HepG2 (cell line): Measurements from ENCODE around the gene CRYAB. TPM values are rescaled to one million over a fixed set of nuclear protein-coding genes. Genes with fewer than 3 reads are reported as not detected.
A peak's percentile ranks its signal among the peaks of the same experiment; 100 is the strongest.

Source experiments
- BORCS8-MEF2B ChIP-seq: sonication (generic); formaldehyde crosslinking; IDR thresholded peaks from 2 replicates; pipeline ENCODE4 v1.8.0; 2022; ENCODE audit warnings: mild to moderate bottlenecking, missing genetic modification reagents
- GFI1 ChIP-seq: sonication (generic); formaldehyde crosslinking; IDR thresholded peaks from 2 replicates; pipeline ENCODE4 v1.5.0; 2020; ENCODE audit warnings: missing genetic modification reagents, mild to moderate bottlenecking, borderline replicate concordance
- HMGA1 ChIP-seq: sonication (generic); formaldehyde crosslinking; conservative IDR thresholded peaks from 2 replicates; pipeline ENCODE4 v1.4.0; 2020; ENCODE audit warnings: missing genetic modification reagents
- JUN ChIP-seq: sonication (generic); formaldehyde crosslinking; IDR thresholded peaks from 2 replicates; pipeline ENCODE4 v1.4.0; 2020; ENCODE audit warnings: mild to moderate bottlenecking, missing genetic modification reagents
- KDM1A ChIP-seq: IDR thresholded peaks from 2 replicates; pipeline ENCODE4 v1.6.1; 2016; ENCODE audit warnings: missing compliant biosample characterization
- MZF1 ChIP-seq: sonication (generic); formaldehyde crosslinking; IDR thresholded peaks from 2 replicates; pipeline ENCODE4 v1.8.1; 2023; ENCODE audit warnings: mild to moderate bottlenecking, missing genetic modification reagents, borderline replicate concordance
- NFRKB ChIP-seq: fragments of 450-650 bp; IDR thresholded peaks from 2 replicates; pipeline ENCODE4 v1.6.1; 2017
- POGZ ChIP-seq: sonication (generic); formaldehyde crosslinking; IDR thresholded peaks from 2 replicates; pipeline ENCODE4 v1.4.0; 2020; ENCODE audit warnings: mild to moderate bottlenecking, missing genetic modification reagents
- POLR2AphosphoS5 ChIP-seq: IDR thresholded peaks from 2 replicates; pipeline ENCODE4 v1.6.1; 2012; ENCODE audit warnings: low read depth, low read length
- RXRA ChIP-seq: sonication (generic); formaldehyde crosslinking; IDR thresholded peaks from 2 replicates; pipeline ENCODE4 v1.5.1; 2020; ENCODE audit warnings: missing genetic modification reagents
- U2AF2 ChIP-seq: fragments of 200-400 bp; formaldehyde crosslinking; IDR thresholded peaks from 2 replicates; pipeline ENCODE4 v1.6.1; 2017; ENCODE audit warnings: low read depth, mild to moderate bottlenecking, low read length
- ZBTB3 ChIP-seq: sonication (generic); formaldehyde crosslinking; IDR thresholded peaks from 2 replicates; pipeline ENCODE4 v1.4.0; 2020; ENCODE audit warnings: low read depth, mild to moderate bottlenecking, moderate library complexity, missing genetic modification reagents, borderline replicate concordance
- ZNF10 ChIP-seq: sonication (generic); formaldehyde crosslinking; IDR thresholded peaks from 2 replicates; pipeline ENCODE4 v1.4.0; 2020; ENCODE audit warnings: mild to moderate bottlenecking, low read depth, missing genetic modification reagents, borderline replicate concordance
- ZNF326 ChIP-seq: sonication (generic); formaldehyde crosslinking; IDR thresholded peaks from 2 replicates; pipeline ENCODE4 v1.4.0; 2020; ENCODE audit warnings: missing genetic modification reagents, borderline replicate concordance
- ZNF556 ChIP-seq: sonication (generic); formaldehyde crosslinking; IDR thresholded peaks from 2 replicates; pipeline ENCODE4 v1.4.0; 2020; ENCODE audit warnings: mild to moderate bottlenecking, missing genetic modification reagents, borderline replicate concordance
- ZNF562 ChIP-seq: sonication (generic); formaldehyde crosslinking; IDR thresholded peaks from 2 replicates; pipeline ENCODE4 v1.8.0; 2022; ENCODE audit warnings: missing genetic modification reagents, borderline replicate concordance
- ZNF660 ChIP-seq: sonication (generic); formaldehyde crosslinking; IDR thresholded peaks from 2 replicates; pipeline ENCODE4 v1.5.1; 2020; ENCODE audit warnings: mild to moderate bottlenecking, low read depth, missing genetic modification reagents, borderline replicate concordance
- ZNF792 ChIP-seq: IDR thresholded peaks from 2 replicates; pipeline ENCODE4 v1.6.1; 2016
- polyA plus RNA-seq, 8 experiments: library from polyadenylated mRNA; depleted of rRNA in 3 of 8; stranded (reverse) in 7 of 8; unstranded in 1 of 8; fragments of >200 nt; fragmentation: Illumina TruSeq in 4 of 8; extraction: Trizol in 4 of 8; gene quantifications; 2 replicates each; pipeline versions ENCODE4 v1.2.1 to v1.2.3, GENCODE V29; 2011 to 2016; ENCODE audit warnings: low read depth in 4 of 8, missing spikeins in 1 of 8, mixed read lengths in 1 of 8; ENCODE audit not compliant: insufficient read depth in 1 of 8
- total RNA-seq, 5 experiments: library from RNA; depleted of rRNA; stranded (reverse); fragments of >200 nt; fragmentation: Illumina TruSeq; extraction: Trizol; gene quantifications; 2 replicates each; pipeline ENCODE4 v1.2.3, GENCODE V29; 2016; ENCODE audit warnings: low read depth in 1 of 5
- TF ChIP-seq, protein P1 (sequence below): IDR thresholded peaks from 2 replicates; pipeline ENCODE4 v1.6.1; 2016; ENCODE audit warnings: low read depth
- TF ChIP-seq, protein P2 (sequence below): sonication (generic); formaldehyde crosslinking; IDR thresholded peaks from 2 replicates; pipeline ENCODE4 v1.8.1; 2023; ENCODE audit warnings: mild to moderate bottlenecking, missing genetic modification reagents, borderline replicate concordance
- TF ChIP-seq, protein P3 (sequence below): IDR thresholded peaks from 2 replicates; pipeline ENCODE4 v1.4.0; 2020; ENCODE audit warnings: mild to moderate bottlenecking, missing genetic modification reagents
- TF ChIP-seq, protein P4 (sequence below): sonication (generic); formaldehyde crosslinking; IDR thresholded peaks from 2 replicates; pipeline ENCODE4 v1.5.1; 2020; ENCODE audit warnings: missing genetic modification reagents, mild to moderate bottlenecking, borderline replicate concordance
- TF ChIP-seq, protein P5 (sequence below): sonication (generic); formaldehyde crosslinking; IDR thresholded peaks from 2 replicates; pipeline ENCODE4 v1.4.0; 2020; ENCODE audit warnings: mild to moderate bottlenecking, missing genetic modification reagents

Gene CRYAB
- total and polyA plus RNA-seq, 2 of the 13 experiments (the other 11 are each of a cell fraction or from before 2014, with no cell fraction given) = 0.55 to 1.1 TPM

DNA sequence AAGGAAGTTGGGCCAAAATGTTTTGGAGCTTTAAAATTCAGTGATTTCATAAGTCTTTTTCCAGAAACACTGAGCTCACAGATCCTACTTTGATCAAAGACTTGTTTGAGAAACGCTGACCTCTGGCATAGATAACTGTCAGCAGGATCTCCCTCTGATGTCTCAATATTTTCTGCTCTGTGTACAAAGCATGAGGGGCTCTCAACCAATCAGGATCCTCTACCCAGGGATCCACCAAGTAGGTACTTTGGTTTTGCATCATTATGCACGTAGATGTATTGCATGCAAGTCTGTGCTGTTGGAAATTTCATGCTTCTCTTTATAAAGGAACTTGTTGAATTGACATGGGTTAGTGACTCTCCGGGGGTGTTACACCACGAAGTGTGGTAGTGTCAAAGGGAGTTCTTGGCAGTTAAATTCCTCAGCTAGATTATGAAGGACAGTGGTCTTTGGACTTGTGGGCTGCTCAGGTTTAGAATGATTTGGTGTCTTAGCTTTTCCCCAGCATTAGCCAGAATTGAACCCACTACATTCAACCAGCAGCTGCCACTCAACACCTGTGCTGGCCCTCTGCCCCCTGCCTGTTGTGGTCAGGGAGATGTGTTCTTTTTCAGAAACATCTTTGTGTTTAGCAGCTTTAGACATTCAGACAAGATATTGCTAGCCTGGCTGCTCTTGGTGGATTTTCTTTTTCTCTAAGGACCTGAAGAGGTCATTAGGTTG is 23.9 kb upstream of the CRYAB start (continued):
- TF ChIP-seq, protein P1, sequence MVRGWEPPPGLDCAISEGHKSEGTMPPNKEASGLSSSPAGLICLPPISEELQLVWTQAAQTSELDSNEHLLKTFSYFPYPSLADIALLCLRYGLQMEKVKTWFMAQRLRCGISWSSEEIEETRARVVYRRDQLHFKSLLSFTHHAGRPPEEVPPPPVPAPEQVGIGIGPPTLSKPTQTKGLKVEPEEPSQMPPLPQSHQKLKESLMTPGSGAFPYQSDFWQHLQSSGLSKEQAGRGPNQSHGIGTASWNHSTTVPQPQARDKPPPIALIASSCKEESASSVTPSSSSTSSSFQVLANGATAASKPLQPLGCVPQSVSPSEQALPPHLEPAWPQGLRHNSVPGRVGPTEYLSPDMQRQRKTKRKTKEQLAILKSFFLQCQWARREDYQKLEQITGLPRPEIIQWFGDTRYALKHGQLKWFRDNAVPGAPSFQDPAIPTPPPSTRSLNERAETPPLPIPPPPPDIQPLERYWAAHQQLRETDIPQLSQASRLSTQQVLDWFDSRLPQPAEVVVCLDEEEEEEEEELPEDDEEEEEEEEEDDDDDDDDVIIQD = 0 out of 2 replicates have a peak, but pooled peaks have one; percentile 42
- TF ChIP-seq NFRKB (no peak), ZNF10 (CRISPR knock-in tag) (no peak), ZBTB3 (CRISPR knock-in tag) (no peak), KDM1A (no peak), ZNF562 (CRISPR knock-in tag) (no peak), ZNF326 (no peak), U2AF2 (no peak), POGZ (no peak), ZNF660 (CRISPR knock-in tag) (no peak), ZNF556 (CRISPR knock-in tag) (no peak), MZF1 (CRISPR knock-in tag) (no peak), RXRA (peak; percentile 69; the same call in 1 of the 2 replicates), JUN (CRISPR knock-in tag) (no peak), ZNF792 (CRISPR knock-in tag) (no peak), POLR2AphosphoS5 (no peak; the same call in 1 of the 2 replicates), HMGA1 (CRISPR knock-in tag) (no peak), BORCS8-MEF2B (CRISPR knock-in tag) (no peak), GFI1 (CRISPR knock-in tag) (0 out of 2 replicates have a peak, but pooled peaks have one; percentile 63)
- TF ChIP-seq, protein P2, sequence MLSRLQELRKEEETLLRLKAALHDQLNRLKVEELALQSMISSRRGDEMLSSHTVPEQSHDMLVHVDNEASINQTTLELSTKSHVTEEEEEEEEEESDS = 0 out of 2 replicates have a peak, but pooled peaks have one; percentile 32
- TF ChIP-seq, protein P3, sequence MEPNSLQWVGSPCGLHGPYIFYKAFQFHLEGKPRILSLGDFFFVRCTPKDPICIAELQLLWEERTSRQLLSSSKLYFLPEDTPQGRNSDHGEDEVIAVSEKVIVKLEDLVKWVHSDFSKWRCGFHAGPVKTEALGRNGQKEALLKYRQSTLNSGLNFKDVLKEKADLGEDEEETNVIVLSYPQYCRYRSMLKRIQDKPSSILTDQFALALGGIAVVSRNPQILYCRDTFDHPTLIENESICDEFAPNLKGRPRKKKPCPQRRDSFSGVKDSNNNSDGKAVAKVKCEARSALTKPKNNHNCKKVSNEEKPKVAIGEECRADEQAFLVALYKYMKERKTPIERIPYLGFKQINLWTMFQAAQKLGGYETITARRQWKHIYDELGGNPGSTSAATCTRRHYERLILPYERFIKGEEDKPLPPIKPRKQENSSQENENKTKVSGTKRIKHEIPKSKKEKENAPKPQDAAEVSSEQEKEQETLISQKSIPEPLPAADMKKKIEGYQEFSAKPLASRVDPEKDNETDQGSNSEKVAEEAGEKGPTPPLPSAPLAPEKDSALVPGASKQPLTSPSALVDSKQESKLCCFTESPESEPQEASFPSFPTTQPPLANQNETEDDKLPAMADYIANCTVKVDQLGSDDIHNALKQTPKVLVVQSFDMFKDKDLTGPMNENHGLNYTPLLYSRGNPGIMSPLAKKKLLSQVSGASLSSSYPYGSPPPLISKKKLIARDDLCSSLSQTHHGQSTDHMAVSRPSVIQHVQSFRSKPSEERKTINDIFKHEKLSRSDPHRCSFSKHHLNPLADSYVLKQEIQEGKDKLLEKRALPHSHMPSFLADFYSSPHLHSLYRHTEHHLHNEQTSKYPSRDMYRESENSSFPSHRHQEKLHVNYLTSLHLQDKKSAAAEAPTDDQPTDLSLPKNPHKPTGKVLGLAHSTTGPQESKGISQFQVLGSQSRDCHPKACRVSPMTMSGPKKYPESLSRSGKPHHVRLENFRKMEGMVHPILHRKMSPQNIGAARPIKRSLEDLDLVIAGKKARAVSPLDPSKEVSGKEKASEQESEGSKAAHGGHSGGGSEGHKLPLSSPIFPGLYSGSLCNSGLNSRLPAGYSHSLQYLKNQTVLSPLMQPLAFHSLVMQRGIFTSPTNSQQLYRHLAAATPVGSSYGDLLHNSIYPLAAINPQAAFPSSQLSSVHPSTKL = peak; percentile 82
- TF ChIP-seq, protein P4, sequence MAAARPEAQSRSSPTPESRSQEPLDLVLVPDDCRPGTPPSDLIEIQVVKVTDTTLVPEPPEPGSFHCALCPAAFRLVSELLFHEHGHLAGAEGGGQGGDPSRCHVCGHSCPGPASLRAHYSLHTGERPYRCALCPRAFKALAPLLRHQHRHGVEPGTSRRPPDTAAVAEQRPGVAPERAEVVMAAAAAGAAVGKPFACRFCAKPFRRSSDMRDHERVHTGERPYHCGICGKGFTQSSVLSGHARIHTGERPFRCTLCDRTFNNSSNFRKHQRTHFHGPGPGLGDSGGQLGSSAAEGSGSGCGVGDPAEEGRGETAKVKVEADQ (CRISPR knock-in tag) = no peak; the same call in 1 of the 2 replicates
- TF ChIP-seq, protein P5, sequence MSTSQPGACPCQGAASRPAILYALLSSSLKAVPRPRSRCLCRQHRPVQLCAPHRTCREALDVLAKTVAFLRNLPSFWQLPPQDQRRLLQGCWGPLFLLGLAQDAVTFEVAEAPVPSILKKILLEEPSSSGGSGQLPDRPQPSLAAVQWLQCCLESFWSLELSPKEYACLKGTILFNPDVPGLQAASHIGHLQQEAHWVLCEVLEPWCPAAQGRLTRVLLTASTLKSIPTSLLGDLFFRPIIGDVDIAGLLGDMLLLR (CRISPR knock-in tag) = no peak
